ENCODE data around the gene HPF1.
A peak's percentile ranks its signal among the peaks of the same experiment; 100 is the strongest.
"Not testable (repeated sequence)": the region's sequence is repeated elsewhere in the genome, so short reads cannot be mapped to it uniquely, and the experiment has no call there.

Gene HPF1

DNA sequence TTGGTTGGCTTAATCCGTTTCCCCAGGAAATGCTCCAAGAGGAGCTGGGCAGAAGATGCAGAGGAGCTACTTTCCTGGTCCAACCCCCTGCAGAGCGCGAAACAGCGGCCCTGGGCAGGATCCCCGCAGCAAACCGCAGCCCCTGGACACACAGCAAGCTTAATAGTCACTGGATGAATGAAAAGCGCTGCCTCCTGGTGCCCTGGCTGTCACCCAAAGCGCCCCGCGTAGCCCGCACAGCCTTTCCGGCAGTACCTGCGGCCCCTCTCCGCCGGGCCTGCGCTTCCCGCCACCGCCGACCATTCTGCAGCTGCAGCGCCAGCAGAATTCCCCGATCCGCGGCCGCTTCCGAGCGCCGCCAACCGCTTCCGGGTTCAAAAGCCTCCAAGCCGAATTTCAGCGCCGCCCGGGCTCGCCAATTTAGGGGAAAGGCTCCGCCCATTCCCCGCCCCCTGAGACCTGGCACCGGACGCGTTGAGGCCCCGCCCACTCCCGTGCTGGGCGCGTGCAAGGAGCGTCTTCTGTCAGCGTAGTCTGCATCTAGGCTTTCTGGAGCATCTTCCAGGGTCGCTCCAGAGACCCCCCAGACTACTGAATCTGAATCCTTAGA is at the start of gene HPF1:
HPF1 (minus strand) TSS at position 370 of the 610 bp plus-strand sequence; CDS start at position 303, 67 bp downstream.
- in situ Hi-C loops (cut with HindIII; ENCODE audit: low sequenced_read_pairs), result no loop called here
- TF ChIP-seq, protein P1, sequence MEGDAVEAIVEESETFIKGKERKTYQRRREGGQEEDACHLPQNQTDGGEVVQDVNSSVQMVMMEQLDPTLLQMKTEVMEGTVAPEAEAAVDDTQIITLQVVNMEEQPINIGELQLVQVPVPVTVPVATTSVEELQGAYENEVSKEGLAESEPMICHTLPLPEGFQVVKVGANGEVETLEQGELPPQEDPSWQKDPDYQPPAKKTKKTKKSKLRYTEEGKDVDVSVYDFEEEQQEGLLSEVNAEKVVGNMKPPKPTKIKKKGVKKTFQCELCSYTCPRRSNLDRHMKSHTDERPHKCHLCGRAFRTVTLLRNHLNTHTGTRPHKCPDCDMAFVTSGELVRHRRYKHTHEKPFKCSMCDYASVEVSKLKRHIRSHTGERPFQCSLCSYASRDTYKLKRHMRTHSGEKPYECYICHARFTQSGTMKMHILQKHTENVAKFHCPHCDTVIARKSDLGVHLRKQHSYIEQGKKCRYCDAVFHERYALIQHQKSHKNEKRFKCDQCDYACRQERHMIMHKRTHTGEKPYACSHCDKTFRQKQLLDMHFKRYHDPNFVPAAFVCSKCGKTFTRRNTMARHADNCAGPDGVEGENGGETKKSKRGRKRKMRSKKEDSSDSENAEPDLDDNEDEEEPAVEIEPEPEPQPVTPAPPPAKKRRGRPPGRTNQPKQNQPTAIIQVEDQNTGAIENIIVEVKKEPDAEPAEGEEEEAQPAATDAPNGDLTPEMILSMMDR (IDR thresholded peaks at IDR 0.05; ENCODE audit: low read depth, low read length), result no peak
- H3K4me3 ChIP-seq (ENCODE audit: low read depth, low read length), result peak within 1 kb of the TSS; percentile 84
- DNase-seq (ENCODE audit: low read depth, low spot score), result peak; percentile 87

DNA sequence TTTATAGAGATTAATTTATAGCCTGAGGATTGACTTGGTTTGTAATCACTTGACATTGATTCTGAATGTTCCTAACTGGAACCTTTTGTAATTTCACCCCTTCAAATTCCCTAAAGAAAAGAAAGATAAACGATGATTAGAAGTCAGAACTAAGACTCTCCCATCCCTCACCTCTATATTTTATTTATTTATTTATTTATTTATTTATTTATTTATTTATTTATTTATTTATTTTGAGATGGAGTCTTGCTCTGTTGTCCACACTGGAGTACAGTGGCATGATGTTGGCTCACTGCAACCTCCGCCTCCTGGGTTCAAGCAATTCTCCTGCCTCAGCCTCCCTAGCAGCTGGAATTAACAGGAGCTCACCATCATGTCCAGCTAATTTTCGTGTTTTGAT is 49.0 kb upstream of the HPF1 start:
- H3K4me3 ChIP-seq (ENCODE audit: low read depth, low read length); DNase-seq (ENCODE audit: low read depth, low spot score); in situ Hi-C loops (cut with HindIII; ENCODE audit: low sequenced_read_pairs): not testable (repeated sequence)

GRCh38 chr4:169803413-169803812 is 45.7 kb upstream of the HPF1 start:
- in situ Hi-C loops (cut with HindIII; ENCODE audit: low sequenced_read_pairs), result no loop called here
- TF ChIP-seq, protein P1 (IDR thresholded peaks at IDR 0.05; ENCODE audit: low read depth, low read length), result no peak
- no peak for DNase-seq (ENCODE audit: low read depth, low spot score)
- no peak overlapping the region for H3K4me3 ChIP-seq (ENCODE audit: low read depth, low read length)

- in situ Hi-C loops (cut with HindIII; ENCODE audit: low sequenced_read_pairs), result no loop called here
- no peak for DNase-seq (ENCODE audit: low read depth, low spot score)
- TF ChIP-seq, protein P1 (IDR thresholded peaks at IDR 0.05; ENCODE audit: low read depth, low read length), result no peak
- H3K4me3 ChIP-seq (ENCODE audit: low read depth, low read length), result no peak overlapping the region
Observed at GRCh38 chr4:169802873-169803272, 45.1 kb upstream of the HPF1 start.

DNA sequence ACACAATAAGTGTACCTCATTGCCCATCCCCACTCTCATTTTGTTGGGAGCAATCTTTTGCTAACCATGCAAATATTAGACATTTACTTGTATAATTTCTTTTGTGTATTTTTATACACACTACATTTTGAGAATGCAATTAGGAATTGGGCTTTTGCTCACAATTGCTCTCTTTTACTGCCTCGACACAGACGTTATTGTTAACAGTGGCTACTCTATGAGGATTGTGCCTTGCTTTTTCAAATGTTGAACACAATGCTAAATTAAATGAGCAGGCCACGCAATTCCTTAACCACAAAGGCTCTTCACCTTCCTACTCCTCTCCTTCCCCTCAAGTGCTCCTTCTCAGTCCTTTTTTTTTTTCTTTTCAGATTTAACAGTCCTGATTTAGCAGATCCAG is 42.8 kb upstream of the HPF1 start:
- in situ Hi-C loops (cut with HindIII; ENCODE audit: low sequenced_read_pairs), result no loop called here
- H3K4me3 ChIP-seq (ENCODE audit: low read depth, low read length), result no peak overlapping the region
- DNase-seq (ENCODE audit: low read depth, low spot score), result no peak
- TF ChIP-seq, protein P1 (IDR thresholded peaks at IDR 0.05; ENCODE audit: low read depth, low read length), result no peak

DNA sequence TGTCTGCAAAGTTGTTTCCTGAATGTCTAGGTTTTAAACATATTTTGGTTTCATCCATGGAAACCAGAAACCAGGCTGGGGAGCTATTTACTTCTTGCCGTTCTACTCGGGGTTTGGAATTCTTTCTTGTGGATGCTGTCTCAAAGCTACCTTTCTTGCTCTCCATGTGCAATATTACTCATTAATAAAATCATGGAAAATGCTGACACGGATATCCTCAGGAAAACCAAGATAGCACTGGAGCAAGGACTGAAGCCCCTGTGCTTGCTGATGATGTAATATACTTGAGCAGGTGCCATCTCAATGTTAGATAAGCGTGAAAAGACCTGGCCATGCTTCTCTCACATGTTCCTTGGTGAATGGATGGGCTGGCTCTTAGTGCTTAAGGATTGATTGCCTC is 41.5 kb upstream of the HPF1 start:
- no peak for DNase-seq (ENCODE audit: low read depth, low spot score)
- in situ Hi-C loops (cut with HindIII; ENCODE audit: low sequenced_read_pairs), result no loop called here
- TF ChIP-seq, protein P1 (IDR thresholded peaks at IDR 0.05; ENCODE audit: low read depth, low read length), result no peak

GRCh38 chr4:169795585-169795984 is 37.8 kb upstream of the HPF1 start:
- TF ChIP-seq, protein P1 (IDR thresholded peaks at IDR 0.05; ENCODE audit: low read depth, low read length), result no peak
- in situ Hi-C loops (cut with HindIII; ENCODE audit: low sequenced_read_pairs), result no loop called here
- peak; percentile 23 for DNase-seq (ENCODE audit: low read depth, low spot score)
- no peak overlapping the region for H3K4me3 ChIP-seq (ENCODE audit: low read depth, low read length)

More for the DNA sequence above, 41.5 kb upstream of the HPF1 start:
- no peak overlapping the region for H3K4me3 ChIP-seq (ENCODE audit: low read depth, low read length)

Data from astrocyte of the spinal cord (primary cell).